ENCODE results near the gene CBLIF. TPM values are rescaled to one million over a fixed set of nuclear protein-coding genes. Genes with fewer than 3 reads are reported as not detected.
"Not testable (repeated sequence)": the region's sequence is repeated elsewhere in the genome, so short reads cannot be mapped to it uniquely, and the experiment has no call there.

CBLIF gene
- total RNA-seq, 2 experiments from 2014 or later, result not detected

GRCh38 chr11:59802639-59803176 is 42.6 kb downstream of the CBLIF start:
- ATAC-seq (peak; percentile 88), DNase-seq (peak; percentile 54)
- peaks cover 21% of the 10 kb centered on the region for H3K4me1 Mint-ChIP-seq
- no peak overlapping the region for H3K4me3 Mint-ChIP-seq
- peaks cover 37% of the 10 kb centered on the region for H3K36me3 Mint-ChIP-seq
- H3K27ac Mint-ChIP-seq, result no peak overlapping the region
- H3K9me3 Mint-ChIP-seq (ENCODE audit: low read depth), result no peaks in the 10 kb centered on the region
- CTCF ChIA-PET, result interaction anchor here (0.9 to 4.8 kb wide), 9 partner anchors 8 to 134 kb away, joined by 3 to 104 read pairs (median 6); partner anchors contain the start of genes MRPL16, PATL1 and STX3
- no peaks in the 10 kb centered on the region for H3K27me3 Mint-ChIP-seq

GRCh38 chr11:59801981-59802638 is 43.2 kb downstream of the CBLIF start:
- peaks cover 38% of the 10 kb centered on the region for H3K36me3 Mint-ChIP-seq
- ATAC-seq, result peak; percentile 69
- CTCF ChIA-PET, result interaction anchor here (0.7 to 4.8 kb wide), 17 partner anchors 8 to 265 kb away, joined by 3 to 104 read pairs (median 5); partner anchors contain the start of genes MRPL16, PATL1 and STX3
- no peak for DNase-seq
- peaks cover 19% of the 10 kb centered on the region for H3K4me1 Mint-ChIP-seq
- no peak overlapping the region for H3K4me3 Mint-ChIP-seq
- H3K9me3 Mint-ChIP-seq (ENCODE audit: low read depth), result no peaks in the 10 kb centered on the region
- H3K27ac Mint-ChIP-seq, result peak overlapping the region; percentile 53
- no peaks in the 10 kb centered on the region for H3K27me3 Mint-ChIP-seq

- H3K27ac Mint-ChIP-seq, result peak overlapping the region; percentile 54
These were observed 44.1 kb downstream of the CBLIF start for GRCh38 chr11:59801160-59801706.

GRCh38 chr11:59800390-59801025 is 44.8 kb downstream of the CBLIF start:
- peak overlapping the region; percentile 54 for H3K27ac Mint-ChIP-seq

More at GRCh38 chr11:59801160-59801706, 44.1 kb downstream of the CBLIF start:
- H3K9me3 Mint-ChIP-seq (ENCODE audit: low read depth), result no peaks in the 10 kb centered on the region
- no peaks in the 10 kb centered on the region for H3K27me3 Mint-ChIP-seq
- no peak overlapping the region for H3K4me3 Mint-ChIP-seq
- ATAC-seq (no peak), DNase-seq (no peak)
- H3K36me3 Mint-ChIP-seq, result peaks cover 32% of the 10 kb centered on the region
- CTCF ChIA-PET, result interaction anchor here (0.7 to 4.8 kb wide), 16 partner anchors 8 to 264 kb away, joined by 3 to 104 read pairs (median 6); partner anchors contain the start of genes MRPL16, PATL1 and STX3
- peaks cover 19% of the 10 kb centered on the region for H3K4me1 Mint-ChIP-seq

GRCh38 chr11:59794417-59794816 is 50.9 kb downstream of the CBLIF start:
- DNase-seq, result peak; percentile 11

More at GRCh38 chr11:59800390-59801025, 44.8 kb downstream of the CBLIF start:
- DNase-seq (no peak), ATAC-seq (no peak)
- H3K36me3 Mint-ChIP-seq, result peaks cover 36% of the 10 kb centered on the region
- H3K4me1 Mint-ChIP-seq, result peaks cover 19% of the 10 kb centered on the region
- no peak overlapping the region for H3K4me3 Mint-ChIP-seq
- H3K9me3 Mint-ChIP-seq (ENCODE audit: low read depth), result no peaks in the 10 kb centered on the region
- CTCF ChIA-PET, result interaction anchor here (0.7 to 4.8 kb wide), 7 partner anchors 9 to 132 kb away, joined by 3 to 104 read pairs (median 8); partner anchors contain the start of genes PATL1 and STX3
- H3K27me3 Mint-ChIP-seq, result no peaks in the 10 kb centered on the region

GRCh38 chr11:59792507-59792906 is 52.8 kb downstream of the CBLIF start:
- CTCF ChIA-PET, result interaction anchor here (1.1 to 1.8 kb wide), 4 partner anchors 9 to 42 kb away, joined by 3 to 7 read pairs (median 6); partner anchors contain the start of genes MRPL16 and STX3
- DNase-seq (no peak), ATAC-seq (no peak)
- Mint-ChIP-seq H3K27me3 (no peaks in the 10 kb centered on the region), H3K4me1 (peaks cover 6% of the 10 kb centered on the region), H3K9me3 (ENCODE audit: low read depth) (no peaks in the 10 kb centered on the region), H3K4me3 (no peak overlapping the region), H3K27ac (peak overlapping the region; percentile 34), H3K36me3 (peaks cover 68% of the 10 kb centered on the region)

More at GRCh38 chr11:59794417-59794816, 50.9 kb downstream of the CBLIF start:
- no peak overlapping the region for H3K27ac Mint-ChIP-seq
- no peaks in the 10 kb centered on the region for H3K4me1 Mint-ChIP-seq
- H3K9me3 Mint-ChIP-seq (ENCODE audit: low read depth), result no peaks in the 10 kb centered on the region
- H3K36me3 Mint-ChIP-seq, result peaks cover 54% of the 10 kb centered on the region
- no peak overlapping the region for H3K4me3 Mint-ChIP-seq
- no peaks in the 10 kb centered on the region for H3K27me3 Mint-ChIP-seq
- ATAC-seq, result no peak
- CTCF ChIA-PET, result no interaction called here

- H3K4me3 Mint-ChIP-seq, result no peak overlapping the region
- H3K27ac Mint-ChIP-seq, result no peak overlapping the region
- ATAC-seq (no peak), DNase-seq (no peak)
- no peaks in the 10 kb centered on the region for H3K27me3 Mint-ChIP-seq
- CTCF ChIA-PET, result interaction anchor here (1.0 to 1.6 kb wide), 4 partner anchors 19 to 70 kb away, joined by 3 to 4 read pairs (median 4); partner anchors contain the start of gene MRPL16
- peaks cover 72% of the 10 kb centered on the region for H3K36me3 Mint-ChIP-seq
- H3K4me1 Mint-ChIP-seq, result peaks cover 15% of the 10 kb centered on the region
- H3K9me3 Mint-ChIP-seq (ENCODE audit: low read depth), result peaks cover under 1% of the 10 kb centered on the region
These were observed 53.7 kb downstream of the CBLIF start for GRCh38 chr11:59791639-59792038.

GRCh38 chr11:59787816-59788215 is 57.5 kb downstream of the CBLIF start:
- Mint-ChIP-seq H3K4me1 (peaks cover 52% of the 10 kb centered on the region), H3K27ac (peak overlapping the region; percentile 1), H3K4me3 (no peak overlapping the region), H3K36me3 (peaks cover 78% of the 10 kb centered on the region), H3K27me3 (no peaks in the 10 kb centered on the region), H3K9me3 (ENCODE audit: low read depth) (peaks cover 13% of the 10 kb centered on the region)
- CTCF ChIA-PET, result interaction anchor here (3.3 kb wide), 1 partner anchor 33 kb away, joined by 21 read pairs; the partner anchor contains the start of gene STX3
- no peak for ATAC-seq
- DNase-seq, result no peak

- DNase-seq (no peak), ATAC-seq (no peak)
- no peak overlapping the region for H3K27ac Mint-ChIP-seq
- H3K4me1 Mint-ChIP-seq, result peaks cover 56% of the 10 kb centered on the region
- peaks cover 13% of the 10 kb centered on the region for H3K9me3 Mint-ChIP-seq (ENCODE audit: low read depth)
- H3K4me3 Mint-ChIP-seq, result no peak overlapping the region
- H3K27me3 Mint-ChIP-seq, result no peaks in the 10 kb centered on the region
- H3K36me3 Mint-ChIP-seq, result peaks cover 76% of the 10 kb centered on the region
- CTCF ChIA-PET, result interaction anchor here (1.3 to 3.3 kb wide), 3 partner anchors 10 to 616 kb away, joined by 3 to 21 read pairs (median 5); partner anchors contain the start of gene STX3
These were observed 58.1 kb downstream of the CBLIF start for GRCh38 chr11:59787255-59787588.

GRCh38 chr11:59785818-59786217 is 59.5 kb downstream of the CBLIF start:
- Mint-ChIP-seq H3K9me3 (ENCODE audit: low read depth) (peaks cover 13% of the 10 kb centered on the region), H3K4me1 (peaks cover 65% of the 10 kb centered on the region), H3K36me3 (peaks cover 77% of the 10 kb centered on the region), H3K27ac (no peak overlapping the region), H3K4me3 (no peak overlapping the region), H3K27me3 (no peaks in the 10 kb centered on the region)
- CTCF ChIA-PET, result interaction anchor here (0.7 to 3.9 kb wide), 8 partner anchors 12 to 615 kb away, joined by 3 to 21 read pairs (median 4); partner anchors contain the start of genes MRPL16 and STX3
- DNase-seq (no peak), ATAC-seq (no peak)

GRCh38 chr11:59784441-59784840 is 60.9 kb downstream of the CBLIF start:
- Mint-ChIP-seq H3K4me3 (peak overlapping the region; percentile 0), H3K9me3 (ENCODE audit: low read depth) (peaks cover 13% of the 10 kb centered on the region), H3K36me3 (peaks cover 83% of the 10 kb centered on the region), H3K4me1 (peaks cover 73% of the 10 kb centered on the region), H3K27ac (peak overlapping the region; percentile 78)
- not testable (repeated sequence) for H3K27me3 Mint-ChIP-seq, DNase-seq, ATAC-seq
- CTCF ChIA-PET, result interaction anchor here (1.1 to 3.9 kb wide), 6 partner anchors 13 to 30 kb away, joined by 3 to 21 read pairs (median 11); partner anchors contain the start of gene STX3

- H3K9me3 Mint-ChIP-seq (ENCODE audit: low read depth), result peaks cover 13% of the 10 kb centered on the region
- no peaks in the 10 kb centered on the region for H3K27me3 Mint-ChIP-seq
- DNase-seq (peak; percentile 68), ATAC-seq (peak; percentile 79)
- H3K27ac Mint-ChIP-seq, result peak overlapping the region; percentile 78
- H3K36me3 Mint-ChIP-seq, result peaks cover 84% of the 10 kb centered on the region
- peak overlapping the region; percentile 0 for H3K4me3 Mint-ChIP-seq
- peaks cover 79% of the 10 kb centered on the region for H3K4me1 Mint-ChIP-seq
- CTCF ChIA-PET, result interaction anchor here (0.8 to 3.9 kb wide), 7 partner anchors 12 to 31 kb away, joined by 3 to 17 read pairs (median 8); partner anchors contain the start of genes MRPL16 and STX3
These were observed 61.6 kb downstream of the CBLIF start for GRCh38 chr11:59783632-59784090.
